Measurements from ENCODE around the gene ANTXR1. TPM values are rescaled to one million over a fixed set of nuclear protein-coding genes. Genes with fewer than 3 reads are reported as not detected.

Gene ANTXR1
- total and polyA plus RNA-seq, 9 of the 15 experiments (the other 6 are each of a cell fraction or from before 2014, with no cell fraction given) = 0.07 to 1.00 (median 0.54) TPM

GRCh38 chr2:69224512-69224837, 211.5 kb downstream of the ANTXR1 start (continued):
- TF ChIP-seq AFF1 (IDR thresholded peaks at IDR 0.05; ENCODE audit: low read depth in 1 of 2, partially characterized antibody in 2 of 2) = no peak

GRCh38 chr2:69225933-69226332, 213.0 kb downstream of the ANTXR1 start:
- Histone ChIP-seq H3K36me3 (ENCODE audit: control insufficient read depth, insufficient read depth, low read length) (no peaks in the 10 kb centered on the region), H3K4me2 (ENCODE audit: insufficient read depth, low read length) (no peak overlapping the region), H3K27me3 (ENCODE audit: control insufficient read depth in 2 of 2, insufficient read depth in 2 of 2, low read length in 2 of 2) (peaks cover 2 to 18% of the 10 kb centered on the region in 2 experiments; a peak in 2 of 5 replicates), H2AFZ (ENCODE audit: low read depth, low read length) (no peak overlapping the region), H3K4me1 (replicated peaks in 1 of 2; ENCODE audit: control insufficient read depth in 2 of 2, insufficient read depth in 2 of 2, low read length in 2 of 2) (no peaks in the 10 kb centered on the region), H3K27ac (ENCODE audit: extremely low read depth, low read depth, low read length) (no peak overlapping the region), H3K9ac (ENCODE audit: insufficient read depth in 1 of 2, low read depth in 2 of 2, low read length in 2 of 2) (no peak overlapping the region), H3K9me1 (ENCODE audit: control insufficient read depth, insufficient read depth, low read length) (no peaks in the 10 kb centered on the region), H3K79me2 (ENCODE audit: control insufficient read depth, insufficient read depth, low read length) (no peaks in the 10 kb centered on the region), H3K9me3 (replicated peaks; ENCODE audit: control insufficient read depth, insufficient read depth, low read depth, low read length) (no peaks in the 10 kb centered on the region), H4K20me1 (replicated peaks; ENCODE audit: control insufficient read depth, insufficient read depth, low read length) (no peaks in the 10 kb centered on the region; the same call in 1 of the 2 replicates), H3K4me3 (no peak overlapping the region)
- WGBS (ENCODE audit: insufficient coverage, low coverage, missing lambda C conversion rate) = 0% methylated on average over 2 of the region's 2 CpGs
- ChIA-PET CTCF (ENCODE audit: low intra/inter-chr PET ratio) (no interaction called here), POLR2A (interaction anchor here (1.0 kb wide), 1 partner anchor 16 kb away, joined by 7 read pairs; no protein-coding TSS in a partner anchor)
- no TSS peak for BruUV-seq (replicated peaks)
- DNase-seq (ENCODE audit: extremely low read depth in 1 of 4, low spot score in 3 of 4) = no peak
- FAIRE-seq = no peak
- in situ Hi-C loops (cut with MboI) (no loop called here), intact Hi-C loops (cut with micrococcal nuclease) (no loop called here)
- no peak for ATAC-seq
- TF ChIP-seq MNT (conservative IDR thresholded peaks at IDR 0.05) (no peak), POLR2AphosphoS2 (IDR thresholded peaks at IDR 0.05; ENCODE audit: low read length) (no peak), HOMEZ (CRISPR knock-in tag; IDR thresholded peaks at IDR 0.05) (no peak), TBL1XR1 (IDR thresholded peaks at IDR 0.05; ENCODE audit: low read length in 2 of 2) (no peak), ZFP30 (CRISPR knock-in tag; IDR thresholded peaks at IDR 0.05; ENCODE audit: borderline replicate concordance) (no peak), SMARCC2 (IDR thresholded peaks at IDR 0.05; ENCODE audit: low read depth) (no peak), MCM7 (IDR thresholded peaks at IDR 0.05) (no peak), HDAC1 (IDR thresholded peaks at IDR 0.05) (no peak), KHSRP (IDR thresholded peaks at IDR 0.05) (no peak), TAF9B (IDR thresholded peaks at IDR 0.05; ENCODE audit: partially characterized antibody) (no peak)
